Liver (tissue), 9 donors: ENCODE results near the gene PF4V1. TPM values are rescaled to one million over a fixed set of nuclear protein-coding genes. Genes with fewer than 3 reads are reported as not detected.

Source experiments
- DNase-seq: peaks from one replicate; pipeline ENCODE4 v3.0.0-alpha.2; 2017; ENCODE audit warnings: low spot score
- H3K27ac ChIP-seq, 2 donors: one replicate each; pipeline ENCODE4 v1.7.0; 2013; ENCODE audit warnings: inconsistent platforms in 2 of 2, low read length in 2 of 2, control low read depth in 1 of 2, low read depth in 1 of 2, mild to moderate bottlenecking in 1 of 2
- H3K27me3 ChIP-seq, 4 donors: one replicate each; pipeline versions ENCODE4 v1.6.1 to v1.7.0; 2013; ENCODE audit warnings: low read length in 3 of 4, inconsistent platforms in 1 of 4, mild to moderate bottlenecking in 1 of 4, moderate library complexity in 1 of 4; ENCODE audit not compliant: control insufficient read depth in 4 of 4, insufficient read depth in 4 of 4
- H3K36me3 ChIP-seq, 4 donors: one replicate each; pipeline versions ENCODE4 v1.6.1 to v1.7.0; 2013; ENCODE audit warnings: low read length in 3 of 4, mild to moderate bottlenecking in 3 of 4, low read depth in 1 of 4, moderate library complexity in 1 of 4; ENCODE audit not compliant: control insufficient read depth in 4 of 4, insufficient read depth in 3 of 4
- H3K4me1 ChIP-seq, 4 donors: one replicate each; pipeline versions ENCODE4 v1.6.1 to v1.7.0; 2013; ENCODE audit warnings: low read length in 3 of 4, mild to moderate bottlenecking in 3 of 4, moderate library complexity in 1 of 4; ENCODE audit not compliant: control insufficient read depth in 4 of 4, insufficient read depth in 4 of 4
- H3K4me3 ChIP-seq, 3 donors: one replicate each; pipeline versions ENCODE4 v1.6.1 to v1.7.0; 2013; ENCODE audit warnings: low read length in 3 of 3, control low read depth in 1 of 3, low read depth in 1 of 3, mild to moderate bottlenecking in 1 of 3
- H3K9ac ChIP-seq, 2 donors: one replicate each; pipeline ENCODE4 v1.7.0; 2013; ENCODE audit warnings: low read length in 2 of 2, mild to moderate bottlenecking in 2 of 2, moderate library complexity in 2 of 2, control low read depth in 1 of 2, low read depth in 1 of 2
- H3K9me3 ChIP-seq, 4 donors: one replicate each; pipeline versions ENCODE4 v1.6.1 to v1.7.0; 2013; ENCODE audit warnings: low read length in 3 of 4; ENCODE audit not compliant: control insufficient read depth in 4 of 4
- ATF3 ChIP-seq: IDR thresholded peaks from 2 replicates; pipeline ENCODE4 v1.6.1; 2016; ENCODE audit warnings: antibody characterized with exemption
- CTCF ChIP-seq: fragments of 150-350 bp; IDR thresholded peaks from 2 replicates; pipeline ENCODE4 v1.5.1; 2017; ENCODE audit warnings: improper control_type of control experiment, low read depth, low read length; ENCODE audit not compliant: missing input control
- EGR1 ChIP-seq, 2 donors: IDR thresholded peaks; 2 replicates each; pipeline ENCODE4 v1.6.1; 2016 to 2018; ENCODE audit warnings: antibody characterized with exemption in 2 of 2, low read depth in 2 of 2
- FOXA1 ChIP-seq: IDR thresholded peaks from 2 replicates; pipeline ENCODE4 v1.6.1; 2016; ENCODE audit warnings: antibody characterized with exemption
- FOXA2 ChIP-seq: IDR thresholded peaks from 2 replicates; pipeline ENCODE4 v1.6.1; 2016; ENCODE audit warnings: antibody characterized with exemption
- GABPA ChIP-seq, 2 donors: IDR thresholded peaks in 1 of 2; conservative IDR thresholded peaks in 1 of 2; 2 replicates each; pipeline ENCODE4 v1.6.1; 2016; ENCODE audit warnings: antibody characterized with exemption in 2 of 2, mild to moderate bottlenecking in 1 of 2, moderate library complexity in 1 of 2
- HNF4A ChIP-seq, 2 donors: conservative IDR thresholded peaks; 2 replicates each; pipeline ENCODE4 v1.6.1; 2016; ENCODE audit warnings: antibody characterized with exemption in 2 of 2, mild to moderate bottlenecking in 2 of 2
- MAX ChIP-seq: IDR thresholded peaks from 2 replicates; pipeline ENCODE4 v1.6.1; 2016; ENCODE audit warnings: antibody characterized with exemption
- RAD21 ChIP-seq, 2 donors: IDR thresholded peaks; 2 replicates each; pipeline ENCODE4 v1.6.1; 2016; ENCODE audit warnings: antibody characterized with exemption in 2 of 2, mild to moderate bottlenecking in 2 of 2
- REST ChIP-seq: IDR thresholded peaks from 2 replicates; pipeline ENCODE4 v1.6.1; 2016; ENCODE audit warnings: antibody characterized with exemption, mild to moderate bottlenecking
- RXRA ChIP-seq, 2 donors: IDR thresholded peaks; 2 replicates each; pipeline ENCODE4 v1.6.1; 2017 to 2018; ENCODE audit warnings: antibody characterized with exemption in 2 of 2, mild to moderate bottlenecking in 1 of 2
- SP1 ChIP-seq: IDR thresholded peaks from 2 replicates; pipeline ENCODE4 v1.6.1; 2018; ENCODE audit warnings: antibody characterized with exemption, mild to moderate bottlenecking
- TAF1 ChIP-seq: conservative IDR thresholded peaks from 2 replicates; pipeline ENCODE4 v1.6.1; 2016; ENCODE audit warnings: antibody characterized with exemption, mild to moderate bottlenecking
- YY1 ChIP-seq: IDR thresholded peaks from 2 replicates; pipeline ENCODE4 v1.6.1; 2016; ENCODE audit warnings: antibody characterized with exemption, mild to moderate bottlenecking
- ZBTB33 ChIP-seq: IDR thresholded peaks from 2 replicates; pipeline ENCODE4 v1.6.1; 2016; ENCODE audit warnings: antibody characterized with exemption
- WGBS: extraction: QIAGEN DNeasy Blood & Tissue Kit; methylation state at CpG from one replicate; pipeline ENCODE4 v1.1.7; 2013; 5-methylcytosine and 5-hydroxymethylcytosine counted together
- polyA plus RNA-seq, 2 donors: library from polyadenylated mRNA; stranded (reverse) in 1 of 2; unstranded in 1 of 2; fragments of 200-250 nt in 1 of 2; fragments of >200 nt in 1 of 2; fragmentation: Nextera tagmentation in 1 of 2; extraction: Ambion mirVana in 1 of 2; gene quantifications; one replicate each; pipeline versions ENCODE4 v1.2.1 to v1.2.3, GENCODE V29; 2013 to 2015
- total RNA-seq, 2 donors: library from RNA; depleted of rRNA; stranded (reverse); fragments of >200 nt; gene quantifications; one replicate each; pipeline ENCODE4 v1.2.3, GENCODE V29; 2014
- donor health status: healthy.
- donor health status: healthy.
- donor health status: healthy.
- donor health status: healthy.
- donor health status: healthy.

The PF4V1 gene
- total and polyA plus RNA-seq, 4 donors, result 0.16 to 3.4 (median 0.74) TPM; not detected in 1

- peak within 1 kb of the TSS in 1 of 2 donors; percentile 19 for H3K27ac ChIP-seq
- H3K36me3 ChIP-seq, result no peaks in the 10 kb centered on the region
- peak within 1 kb of the TSS; percentile 20 to 42 (median 42) for H3K4me3 ChIP-seq
- no peak within 1 kb of the TSS for H3K9ac ChIP-seq
- peaks cover 0 to 2% (median 0%) of the 10 kb centered on the region in 4 donors for H3K27me3 ChIP-seq
- DNase-seq, result no peak
- 8% methylated on average over 41 of the region's 41 CpGs for WGBS
- peaks cover 0 to 6% (median 3%) of the 10 kb centered on the region in 4 donors for H3K4me1 ChIP-seq
- H3K9me3 ChIP-seq, result no peaks in the 10 kb centered on the region
- no peak for TF ChIP-seq EGR1 (IDR thresholded peaks at IDR 0.05; ENCODE audit: low read depth in 2 of 2)
- TF ChIP-seq CTCF, result no peak
- no peak for TF ChIP-seq SP1
- no peak for TF ChIP-seq YY1
- no peak for TF ChIP-seq FOXA2
These were observed 16.5 kb upstream of the PF4V1 start, which contains the start of gene CXCL6 for GRCh38 chr4:73836373-73837279. TSS of gene CXCL6 (plus strand) at chr4:73836678. CDS start at chr4:73836751, 73 bp downstream.

- no peak for DNase-seq
- Histone ChIP-seq H3K9ac (no peak overlapping the region), H3K27ac (no peak overlapping the region), H3K4me1 (peaks cover 0 to 6% (median 3%) of the 10 kb centered on the region in 4 donors), H3K27me3 (peaks cover 0 to 2% (median 0%) of the 10 kb centered on the region in 4 donors), H3K9me3 (no peaks in the 10 kb centered on the region), H3K4me3 (no peak overlapping the region), H3K36me3 (no peaks in the 10 kb centered on the region)
- 77% methylated on average over 5 of the region's 5 CpGs for WGBS
- no peak for TF ChIP-seq RAD21 (IDR thresholded peaks at IDR 0.05)
These were observed 14.0 kb upstream of the PF4V1 start for GRCh38 chr4:73839071-73839470.

GRCh38 chr4:73839715-73840114, 13.4 kb upstream of the PF4V1 start:
- Histone ChIP-seq H3K4me3 (no peak overlapping the region), H3K4me1 (peaks cover 0 to 6% (median 3%) of the 10 kb centered on the region in 4 donors)
- 82% methylated on average over 3 of the region's 3 CpGs for WGBS
- TF ChIP-seq ZBTB33, result no peak
- no peak for TF ChIP-seq RXRA (IDR thresholded peaks at IDR 0.05)
- TF ChIP-seq FOXA2, result no peak
- no peak for TF ChIP-seq ATF3
- no peak for TF ChIP-seq GABPA (IDR thresholded peaks at IDR 0.05 in 1 of 2, conservative IDR thresholded peaks at IDR 0.05 in 1 of 2)
- no peak for TF ChIP-seq CTCF
- TF ChIP-seq HNF4A (conservative IDR thresholded peaks at IDR 0.05), result no peak
- TF ChIP-seq TAF1, result no peak
- no peak for TF ChIP-seq RAD21 (IDR thresholded peaks at IDR 0.05)
- no peak for TF ChIP-seq SP1
- TF ChIP-seq FOXA1, result no peak
- no peak for TF ChIP-seq REST
- TF ChIP-seq MAX, result no peak

More at GRCh38 chr4:73839715-73840114, 13.4 kb upstream of the PF4V1 start:
- Histone ChIP-seq H3K27ac (no peak overlapping the region), H3K9ac (no peak overlapping the region), H3K36me3 (no peaks in the 10 kb centered on the region), H3K27me3 (peaks cover 0 to 2% (median 0%) of the 10 kb centered on the region in 4 donors), H3K9me3 (no peaks in the 10 kb centered on the region)
- DNase-seq, result no peak
